Right kidney (tissue), 9 donors: ENCODE data around the gene FGF9.

Experiments
- DNase-seq: peaks from one replicate; pipeline ENCODE4 v3.0.0-alpha.2; 2016
- long read RNA-seq, 8 donors: transcript quantifications; one replicate each; lab custom pipeline, GENCODE V29; 2026

The FGF9 gene
- long read RNA-seq, donor 1, full-length matches to known transcripts, result 3 of 3 reads
- long read RNA-seq, donor 1, partial matches to known transcripts, result 0 of 3 reads
- long read RNA-seq, donor 1, other reads (novel, unspliced or antisense), result 0 of 3 reads
- long read RNA-seq, donor 2, full-length matches to known transcripts, result 2 of 2 reads
- long read RNA-seq, donor 2, partial matches to known transcripts, result 0 of 2 reads
- long read RNA-seq, donor 2, other reads (novel, unspliced or antisense), result 0 of 2 reads
- long read RNA-seq, donor 3, full-length matches to known transcripts, result 4 of 4 reads
- long read RNA-seq, donor 3, partial matches to known transcripts, result 0 of 4 reads
- long read RNA-seq, donor 3, other reads (novel, unspliced or antisense), result 0 of 4 reads
- long read RNA-seq, donor 4, full-length matches to known transcripts, result 4 of 4 reads
- long read RNA-seq, donor 4, partial matches to known transcripts, result 0 of 4 reads
- long read RNA-seq, donor 4, other reads (novel, unspliced or antisense), result 0 of 4 reads
- long read RNA-seq, donor 5, result 0 reads
- long read RNA-seq, donor 6, full-length matches to known transcripts, result 5 of 5 reads
- long read RNA-seq, donor 6, partial matches to known transcripts, result 0 of 5 reads
- long read RNA-seq, donor 6, other reads (novel, unspliced or antisense), result 0 of 5 reads
- long read RNA-seq, donor 7, full-length matches to known transcripts, result 8 of 8 reads
- long read RNA-seq, donor 7, partial matches to known transcripts, result 0 of 8 reads
- long read RNA-seq, donor 7, other reads (novel, unspliced or antisense), result 0 of 8 reads
- long read RNA-seq, donor 8, result 0 reads

- DNase-seq, result peak; percentile 86
These were observed at the start of gene FGF9 for GRCh38 chr13:21670883-21671619. Gene FGF9, plus strand, starts transcription at chr13:21671073. Its CDS starts 840 bp downstream, at chr13:21671913.

DNA sequence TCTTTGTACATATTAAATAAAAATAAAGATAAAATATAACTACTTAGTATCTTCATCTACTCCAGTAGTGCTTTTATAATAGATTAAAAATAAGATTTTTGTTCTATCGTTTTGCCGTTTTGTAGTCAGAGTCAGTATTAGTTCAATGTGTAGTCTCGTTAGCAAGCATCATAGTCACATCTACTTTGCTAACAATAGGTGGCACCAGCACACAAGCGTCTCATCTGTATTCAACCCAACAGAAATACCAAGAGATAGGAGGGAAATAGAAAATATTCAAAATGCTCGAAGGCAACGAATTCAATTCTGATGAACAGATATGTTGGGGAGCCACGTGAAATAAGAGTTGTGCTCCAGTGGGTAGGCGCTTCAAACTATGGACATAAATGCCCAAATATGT is 45.5 kb upstream of the FGF9 start:
- no peak for DNase-seq

- DNase-seq, result no peak
These were observed 38.7 kb upstream of the FGF9 start for GRCh38 chr13:21632196-21632595.

- DNase-seq, result no peak
These were observed 34.2 kb upstream of the FGF9 start for GRCh38 chr13:21636656-21637055.

- DNase-seq, result no peak
These were observed 33.6 kb upstream of the FGF9 start for GRCh38 chr13:21637296-21637695.

DNA sequence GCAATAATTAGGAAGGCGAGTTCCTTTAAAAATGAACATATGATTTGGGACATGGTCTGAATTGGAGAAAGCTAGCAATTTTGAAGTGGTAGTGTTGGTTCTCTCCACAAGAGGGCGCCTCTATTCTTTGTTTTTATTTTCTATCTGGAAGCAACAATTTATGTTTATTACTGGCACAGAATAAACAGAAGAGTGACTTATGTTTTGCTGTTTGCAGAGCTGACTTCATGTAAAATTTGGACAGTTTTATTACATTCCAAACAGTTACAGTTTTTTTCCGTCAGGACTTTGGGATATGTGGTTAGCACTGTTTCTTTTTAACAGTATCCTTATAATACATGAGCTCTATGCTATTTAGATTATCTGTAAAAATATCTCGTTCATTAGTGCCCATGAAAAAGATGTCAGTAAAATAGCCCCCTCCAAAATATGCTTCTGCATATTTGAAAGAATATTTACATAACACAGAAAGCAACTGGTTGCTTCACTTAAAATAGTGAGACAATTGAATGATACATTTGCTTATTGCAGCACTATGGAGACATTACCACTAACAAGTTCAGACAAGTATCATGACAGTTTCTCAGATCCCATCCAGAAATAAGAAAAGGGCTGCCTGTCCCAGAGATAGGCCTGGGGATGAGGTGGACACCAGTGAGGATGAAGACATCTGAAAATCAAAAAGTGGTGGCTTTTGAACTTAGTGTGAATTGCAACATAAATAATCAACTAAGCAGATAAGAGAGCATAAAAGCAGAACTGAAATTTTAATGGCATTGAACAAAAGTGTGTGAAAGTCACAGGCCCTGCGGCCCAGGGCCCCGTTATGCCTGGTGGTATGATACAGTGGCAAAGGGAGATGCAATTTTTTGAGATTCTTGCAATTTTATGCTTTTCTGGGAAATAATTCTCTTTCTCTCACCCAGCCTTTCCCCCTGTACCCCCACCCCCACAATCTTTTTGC is 32.3 kb upstream of the FGF9 start:
- peak; percentile 49 for DNase-seq

DNA sequence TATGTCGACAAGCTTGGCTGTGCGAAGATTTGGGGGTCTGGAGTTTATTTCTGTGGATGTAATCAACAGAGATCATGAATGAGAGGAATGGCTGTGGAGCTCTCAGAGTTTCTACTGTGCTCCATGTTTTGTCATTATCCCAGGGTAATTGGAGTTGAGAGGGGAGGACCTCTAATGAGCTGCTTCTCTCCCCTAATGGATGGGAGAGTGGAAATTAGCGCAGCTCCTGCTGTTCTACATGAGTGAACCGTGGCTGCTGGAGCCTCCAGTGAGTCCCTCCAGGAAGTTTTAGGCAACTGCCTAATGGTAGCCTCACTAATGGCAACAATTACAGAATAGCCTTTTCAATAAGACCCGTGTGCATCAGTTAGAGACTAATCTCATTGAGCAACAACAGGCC is 31.3 kb upstream of the FGF9 start:
- no peak for DNase-seq

- DNase-seq, result no peak
These were observed 29.2 kb upstream of the FGF9 start for GRCh38 chr13:21641629-21642028.

GRCh38 chr13:21657538-21657937 is 13.3 kb upstream of the FGF9 start:
- DNase-seq, result no peak

DNA sequence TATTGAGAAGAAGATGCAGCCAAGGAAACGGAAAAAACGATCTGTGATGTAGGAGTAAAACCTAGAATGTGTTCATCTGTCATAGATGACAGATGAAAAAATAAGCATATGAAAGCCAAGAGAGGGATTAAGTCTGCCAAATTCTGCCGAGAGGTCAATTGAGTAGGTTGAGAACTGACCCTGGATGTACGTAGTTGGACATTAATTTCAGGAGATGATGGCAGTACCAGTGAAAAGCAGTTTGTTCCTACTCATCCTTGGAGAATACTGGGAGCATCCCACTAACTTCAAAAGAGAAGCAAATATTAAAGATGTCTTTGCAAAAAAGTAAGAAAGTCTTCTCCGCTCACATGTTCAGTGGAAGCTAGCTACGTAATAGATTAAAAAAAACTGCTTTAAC is 11.8 kb upstream of the FGF9 start:
- DNase-seq, result no peak

DNA sequence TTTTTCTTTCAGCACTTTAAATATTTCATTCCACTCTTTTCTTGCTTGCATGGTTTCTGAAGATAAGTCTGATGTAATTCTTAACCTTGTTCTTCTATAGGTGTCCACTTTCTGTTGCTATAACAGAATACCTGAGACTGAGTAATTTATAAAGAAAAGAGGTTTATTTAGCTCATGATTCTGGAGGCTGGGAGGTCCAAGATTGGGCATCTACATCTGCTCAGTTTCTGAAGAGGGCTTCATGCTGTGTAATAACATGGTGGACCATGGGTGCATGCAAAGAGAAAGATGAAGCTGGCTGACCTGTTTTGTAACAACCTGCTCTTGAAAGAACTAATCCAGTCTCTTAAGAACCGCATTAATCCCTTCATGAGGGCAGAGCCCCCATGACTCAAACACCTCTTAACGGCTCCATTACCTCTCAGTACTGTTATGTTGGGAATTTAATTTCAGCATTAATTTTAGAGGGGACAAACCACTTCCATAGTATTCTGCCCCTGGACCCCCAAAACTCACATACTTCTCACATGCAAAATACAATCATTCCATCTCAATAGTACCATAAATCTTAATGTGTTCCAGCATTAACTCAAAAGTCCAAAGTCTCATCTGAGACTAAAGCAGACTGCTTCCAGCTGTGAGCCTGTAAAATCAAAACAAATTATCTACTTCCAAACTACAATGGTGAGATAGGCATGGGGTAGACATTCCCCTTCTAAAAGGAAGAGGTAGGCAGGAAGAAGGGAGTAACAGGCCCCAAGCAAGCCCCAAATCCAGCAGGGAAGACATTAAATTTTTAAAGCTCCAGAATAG is 9.6 kb upstream of the FGF9 start:
- DNase-seq, result no peak

- DNase-seq, result no peak
These were observed 7.7 kb upstream of the FGF9 start for GRCh38 chr13:21663197-21663596.

- no peak for DNase-seq
These were observed 2.1 kb upstream of the FGF9 start for GRCh38 chr13:21668732-21669275.

- DNase-seq, result peak; percentile 92
These were observed 629 bp upstream of the FGF9 start for GRCh38 chr13:21670006-21670882.

DNA sequence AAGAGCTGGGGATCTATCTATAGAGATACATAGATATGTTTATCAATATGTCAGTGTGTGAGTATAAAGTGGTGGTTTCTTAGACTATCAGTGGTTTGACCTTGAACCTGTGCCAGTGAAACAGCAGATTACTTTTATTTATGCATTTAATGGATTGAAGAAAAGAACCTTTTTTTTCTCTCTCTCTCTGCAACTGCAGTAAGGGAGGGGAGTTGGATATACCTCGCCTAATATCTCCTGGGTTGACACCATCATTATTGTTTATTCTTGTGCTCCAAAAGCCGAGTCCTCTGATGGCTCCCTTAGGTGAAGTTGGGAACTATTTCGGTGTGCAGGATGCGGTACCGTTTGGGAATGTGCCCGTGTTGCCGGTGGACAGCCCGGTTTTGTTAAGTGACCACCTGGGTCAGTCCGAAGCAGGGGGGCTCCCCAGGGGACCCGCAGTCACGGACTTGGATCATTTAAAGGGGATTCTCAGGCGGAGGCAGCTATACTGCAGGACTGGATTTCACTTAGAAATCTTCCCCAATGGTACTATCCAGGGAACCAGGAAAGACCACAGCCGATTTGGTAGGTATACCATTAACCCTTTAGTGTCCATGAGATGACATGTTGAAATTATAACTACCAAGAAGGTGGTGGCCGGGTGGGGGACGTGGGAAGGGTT is 880 bp downstream of the FGF9 start:
- DNase-seq, result peak; percentile 44

GRCh38 chr13:21672287-21672680 is 1.4 kb downstream of the FGF9 start:
- no peak for DNase-seq

DNA sequence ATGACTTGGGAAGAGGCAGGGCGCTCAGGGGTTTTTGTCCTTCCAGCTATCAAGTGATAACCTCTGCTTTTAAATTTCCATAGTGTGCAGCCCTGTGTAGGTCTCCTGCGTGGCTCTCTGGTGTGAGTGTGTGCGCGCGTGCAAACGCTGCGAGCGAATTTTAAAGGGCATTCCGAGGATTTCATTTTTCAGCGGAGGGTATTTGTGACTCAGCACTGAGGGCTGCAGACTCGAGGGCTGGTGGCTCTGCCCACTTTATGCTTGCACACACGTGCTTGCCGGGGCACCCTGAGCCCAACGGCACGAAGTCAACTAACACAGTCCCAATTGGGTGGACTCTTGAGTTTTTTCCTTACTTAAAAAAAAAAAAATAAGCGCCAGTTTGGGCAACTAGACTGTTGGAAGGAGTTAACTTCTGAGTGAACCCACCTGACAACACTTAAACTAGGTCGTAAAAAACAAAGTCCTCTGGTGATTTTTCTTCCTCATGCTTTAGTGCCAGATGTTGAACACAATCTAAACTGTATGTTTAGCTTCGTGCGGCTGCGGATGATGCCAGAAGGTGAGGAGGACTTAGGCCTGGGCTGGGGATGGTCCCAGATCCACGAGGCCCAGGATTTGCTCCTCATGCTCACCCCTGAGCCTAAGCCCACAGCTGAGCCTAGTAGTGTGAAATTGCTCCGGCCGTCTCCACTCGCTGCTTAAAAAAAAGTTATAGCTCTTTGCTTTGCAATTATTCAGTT is 2.1 kb downstream of the FGF9 start:
- DNase-seq, result peak; percentile 58

- no peak for DNase-seq
These were observed 2.6 kb downstream of the FGF9 start for GRCh38 chr13:21673539-21673788.
